PC-9 (cell line): ENCODE data around the gene RAB26. TPM values are rescaled to one million over a fixed set of nuclear protein-coding genes. Genes with fewer than 3 reads are reported as not detected.

Source experiments
- BruUV-seq: library from RNA; stranded (reverse); fragments of 400-500 nt; replicated peaks from 2 replicates; lab custom pipeline; 2021; lab: Mats Ljungman, UMichigan
- CTCF ChIA-PET: fragments of 300-600 bp; sonication (Branson Sonifier 250); formaldehyde crosslinking; loops from one replicate; lab custom pipeline; 2022; ENCODE audit warnings: antibody characterized with exemption; lab: Charles Lee
- POLR2A ChIA-PET: fragments of 300-600 bp; sonication (Branson Sonifier 250); formaldehyde crosslinking; loops from one replicate; lab custom pipeline; 2022; ENCODE audit warnings: antibody characterized with exemption; ENCODE audit not compliant: unreplicated experiment; lab: Charles Lee
- DNase-seq, 2 experiments: peaks; one replicate each; pipeline versions ENCODE4 v3.0.0 to v3.0.0-alpha.2; 2015 to 2022; ENCODE audit warnings: mixed read lengths in 1 of 2
- H2AFZ ChIP-seq: fragments of 200-600 bp; sonication (generic); 2 replicates; pipeline ENCODE4 v1.8.1; 2017; ENCODE audit warnings: antibody characterized with exemption
- H3F3A ChIP-seq: fragments of 200-600 bp; sonication (generic); 2 replicates; pipeline ENCODE4 v1.8.1; 2017; ENCODE audit warnings: antibody characterized with exemption, mild to moderate bottlenecking, low read depth; ENCODE audit not compliant: insufficient read depth
- H3K27ac ChIP-seq: fragments of 200-600 bp; sonication (generic); 2 replicates; pipeline ENCODE4 v1.6.1; 2016; ENCODE audit warnings: mixed run types
- H3K27me3 ChIP-seq: fragments of 200-600 bp; sonication (generic); 2 replicates; pipeline ENCODE4 v1.6.1; 2016; ENCODE audit warnings: low read depth, mixed run types; ENCODE audit not compliant: insufficient read depth
- H3K36me3 ChIP-seq: fragments of 200-600 bp; sonication (generic); 2 replicates; pipeline ENCODE4 v1.6.1; 2016; ENCODE audit warnings: low read depth, mixed run types
- H3K4me1 ChIP-seq: fragments of 200-600 bp; sonication (generic); replicated peaks from 2 replicates; pipeline ENCODE4 v1.6.1; 2016; ENCODE audit warnings: mixed run types; ENCODE audit not compliant: insufficient read depth
- H3K4me2 ChIP-seq: fragments of 200-600 bp; sonication (generic); 2 replicates; pipeline ENCODE4 v1.6.1; 2017; ENCODE audit warnings: mixed run types
- H3K4me3 ChIP-seq: fragments of 200-600 bp; sonication (generic); 2 replicates; pipeline ENCODE4 v1.6.1; 2016; ENCODE audit warnings: mixed run types
- H3K79me2 ChIP-seq: fragments of 200-600 bp; sonication (generic); 2 replicates; pipeline ENCODE4 v1.6.1; 2017; ENCODE audit warnings: low read depth, mixed run types
- H3K9me2 ChIP-seq: fragments of 200-600 bp; sonication (generic); 2 replicates; pipeline ENCODE4 v1.8.1; 2017; ENCODE audit warnings: mild to moderate bottlenecking; ENCODE audit not compliant: insufficient read depth
- H3K9me3 ChIP-seq: fragments of 200-600 bp; sonication (generic); 2 replicates; pipeline ENCODE4 v1.8.1; 2016; ENCODE audit warnings: low read depth; ENCODE audit not compliant: insufficient read depth
- H4K20me1 ChIP-seq: fragments of 200-600 bp; sonication (generic); 2 replicates; pipeline ENCODE4 v1.8.1; 2017; ENCODE audit not compliant: insufficient read depth
- EZH2 ChIP-seq: fragments of 200-600 bp; sonication (generic); IDR thresholded peaks from 2 replicates; pipeline ENCODE4 v1.8.0; 2017; ENCODE audit warnings: antibody characterized with exemption, low read depth
- intact Hi-C: fragments of 100-400 bp; cut with micrococcal nuclease; formaldehyde crosslinking; loops from one replicate; pipeline ENCODE4 v1.10.0; 2022; ENCODE audit not compliant: unreplicated experiment
- total RNA-seq: library from RNA; stranded (reverse); gene quantifications from 2 replicates; pipeline ENCODE4 v1.2.3, GENCODE V29; 2021
- TF ChIP-seq, protein P1 (sequence below): fragments of 200-600 bp; sonication (generic); conservative IDR thresholded peaks from 2 replicates; pipeline ENCODE4 v1.6.1; 2017; ENCODE audit warnings: mixed run types, antibody characterized with exemption, mild to moderate bottlenecking, moderate library complexity

The RAB26 gene
- total RNA-seq, 1 experiment from 2014 or later, result 31.3 TPM

GRCh38 chr16:2194852-2195321 is 46.5 kb downstream of the RAB26 start:
- CTCF ChIA-PET, result interaction anchor here (0.5 to 1.1 kb wide), 4 partner anchors 20 to 311 kb away, joined by 3 to 8 read pairs (median 4); partner anchors contain the start of genes NDUFB10 and PGP
- Histone ChIP-seq H3K9me3 (no peaks in the 10 kb centered on the region), H3K79me2 (no peaks in the 10 kb centered on the region), H3K9me2 (no peaks in the 10 kb centered on the region), H3K27ac (no peak overlapping the region), H3K36me3 (no peaks in the 10 kb centered on the region), H3F3A (peaks cover 12% of the 10 kb centered on the region; the same call in 1 of the 2 replicates), H3K27me3 (peaks cover 35% of the 10 kb centered on the region), H3K4me3 (no peak overlapping the region), H2AFZ (no peak overlapping the region), H3K4me2 (peak overlapping the region; percentile 77; the same call in 1 of the 2 replicates), H4K20me1 (no peaks in the 10 kb centered on the region), H3K4me1 (no peaks in the 10 kb centered on the region)
- BruUV-seq, result no TSS peak
- intact Hi-C loops, result loop anchor here (5.0 kb wide), 1 partner anchor 307 kb away; no protein-coding TSS in a partner anchor
- TF ChIP-seq EZH2, result no peak
- TF ChIP-seq, protein P1, sequence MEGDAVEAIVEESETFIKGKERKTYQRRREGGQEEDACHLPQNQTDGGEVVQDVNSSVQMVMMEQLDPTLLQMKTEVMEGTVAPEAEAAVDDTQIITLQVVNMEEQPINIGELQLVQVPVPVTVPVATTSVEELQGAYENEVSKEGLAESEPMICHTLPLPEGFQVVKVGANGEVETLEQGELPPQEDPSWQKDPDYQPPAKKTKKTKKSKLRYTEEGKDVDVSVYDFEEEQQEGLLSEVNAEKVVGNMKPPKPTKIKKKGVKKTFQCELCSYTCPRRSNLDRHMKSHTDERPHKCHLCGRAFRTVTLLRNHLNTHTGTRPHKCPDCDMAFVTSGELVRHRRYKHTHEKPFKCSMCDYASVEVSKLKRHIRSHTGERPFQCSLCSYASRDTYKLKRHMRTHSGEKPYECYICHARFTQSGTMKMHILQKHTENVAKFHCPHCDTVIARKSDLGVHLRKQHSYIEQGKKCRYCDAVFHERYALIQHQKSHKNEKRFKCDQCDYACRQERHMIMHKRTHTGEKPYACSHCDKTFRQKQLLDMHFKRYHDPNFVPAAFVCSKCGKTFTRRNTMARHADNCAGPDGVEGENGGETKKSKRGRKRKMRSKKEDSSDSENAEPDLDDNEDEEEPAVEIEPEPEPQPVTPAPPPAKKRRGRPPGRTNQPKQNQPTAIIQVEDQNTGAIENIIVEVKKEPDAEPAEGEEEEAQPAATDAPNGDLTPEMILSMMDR, result peak; percentile 70
- POLR2A ChIA-PET, result interaction anchor here (1.0 kb wide), 1 partner anchor 8 kb away, joined by 3 read pairs; no protein-coding TSS in a partner anchor
- DNase-seq, result peak in 1 of 2 experiments; percentile 59

- H3K79me2 ChIP-seq, result no peaks in the 10 kb centered on the region
- H4K20me1 ChIP-seq, result no peaks in the 10 kb centered on the region
- intact Hi-C loops, result loop anchor here (5.0 kb wide), 1 partner anchor 307 kb away; no protein-coding TSS in a partner anchor
- no peaks in the 10 kb centered on the region for H3K36me3 ChIP-seq
- no TSS peak for BruUV-seq
- H3K27me3 ChIP-seq, result peaks cover 35% of the 10 kb centered on the region
- no peaks in the 10 kb centered on the region for H3K9me3 ChIP-seq
- peaks cover 12% of the 10 kb centered on the region; the same call in 1 of the 2 replicates for H3F3A ChIP-seq
- ChIA-PET POLR2A (interaction anchor here (1.0 kb wide), 1 partner anchor 8 kb away, joined by 3 read pairs; no protein-coding TSS in a partner anchor), CTCF (interaction anchor here (0.5 to 1.1 kb wide), 3 partner anchors 19 to 285 kb away, joined by 4 to 6 read pairs (median 5); partner anchors contain the start of gene PGP)
- peak overlapping the region; percentile 48; the same call in 1 of the 2 replicates for H3K4me3 ChIP-seq
- no peak overlapping the region for H3K27ac ChIP-seq
- no peak overlapping the region for H2AFZ ChIP-seq
- H3K4me1 ChIP-seq, result no peaks in the 10 kb centered on the region
- DNase-seq, result no peak
- H3K9me2 ChIP-seq, result no peaks in the 10 kb centered on the region
- TF ChIP-seq, protein P1, result no peak
- no peak for TF ChIP-seq EZH2
- peak overlapping the region; percentile 77 for H3K4me2 ChIP-seq
Observed at GRCh38 chr16:2195322-2196161, 47.1 kb downstream of the RAB26 start.
